GM19023 (cell line): Measurements from ENCODE around the gene RUNX2.
A peak's percentile ranks its signal among the peaks of the same experiment; 100 is the strongest.
"Not testable (repeated sequence)": the region's sequence is repeated elsewhere in the genome, so short reads cannot be mapped to it uniquely, and the experiment has no call there.

ENCODE experiments used
- ATAC-seq: cut with Tn5 transposase; IDR thresholded peaks from one replicate; pipeline ENCODE4 v1.9.1; 2021; ENCODE audit warnings: mild to moderate bottlenecking, moderate library complexity; ENCODE audit not compliant: unreplicated experiment

The RUNX2 gene

GRCh38 chr6:45545416-45545815 lies 217.3 kb downstream of the RUNX2 start:
- ATAC-seq: no peak

- ATAC-seq: peak; percentile 98
Measured at GRCh38 chr6:45548657-45549515, 220.8 kb downstream of the RUNX2 start.

GRCh38 chr6:45552536-45552935 lies 224.4 kb downstream of the RUNX2 start:
- ATAC-seq: no peak

- ATAC-seq: no peak
Measured at GRCh38 chr6:45553730-45554344, 225.7 kb downstream of the RUNX2 start.

GRCh38 chr6:45554591-45554990 lies 226.5 kb downstream of the RUNX2 start:
- no peak for ATAC-seq

- ATAC-seq: no peak
Measured at GRCh38 chr6:45555981-45556771, 228.0 kb downstream of the RUNX2 start.

GRCh38 chr6:45556828-45557227 lies 228.7 kb downstream of the RUNX2 start:
- no peak for ATAC-seq

GRCh38 chr6:45557454-45557853 lies 229.3 kb downstream of the RUNX2 start:
- no peak for ATAC-seq

GRCh38 chr6:45558858-45559257 lies 230.7 kb downstream of the RUNX2 start:
- no peak for ATAC-seq

- ATAC-seq: not testable (repeated sequence)
Measured at GRCh38 chr6:45560321-45560820, 232.2 kb downstream of the RUNX2 start.

- ATAC-seq: no peak
Measured at GRCh38 chr6:45562171-45562570, 234.0 kb downstream of the RUNX2 start.

- no peak for ATAC-seq
Measured at GRCh38 chr6:45563041-45563440, 234.9 kb downstream of the RUNX2 start.

GRCh38 chr6:45563844-45564243 lies 235.7 kb downstream of the RUNX2 start:
- no peak for ATAC-seq

- ATAC-seq: no peak
Measured at GRCh38 chr6:45566882-45567281, 238.8 kb downstream of the RUNX2 start.

GRCh38 chr6:45567879-45568278 lies 239.7 kb downstream of the RUNX2 start:
- ATAC-seq: no peak

GRCh38 chr6:45568626-45569025 lies 240.5 kb downstream of the RUNX2 start:
- ATAC-seq: no peak

- no peak for ATAC-seq
Measured at GRCh38 chr6:45569210-45569945, 241.2 kb downstream of the RUNX2 start.

- no peak for ATAC-seq
Measured at GRCh38 chr6:45571159-45571558, 243.0 kb downstream of the RUNX2 start.

GRCh38 chr6:45572833-45573232 lies 244.7 kb downstream of the RUNX2 start:
- ATAC-seq: no peak

- no peak for ATAC-seq
Measured at GRCh38 chr6:45574014-45574461, 245.9 kb downstream of the RUNX2 start.

- no peak for ATAC-seq
Measured at GRCh38 chr6:45574885-45575284, 246.8 kb downstream of the RUNX2 start.
